Fibroblast of lung (primary cell): ENCODE measurements around the gene SEPTIN5. TPM values are rescaled to one million over a fixed set of nuclear protein-coding genes. Genes with fewer than 3 reads are reported as not detected.

Experiments used
- DNase-seq, 2 donors: peaks; one replicate each; pipeline versions ENCODE4 v3.0.0 to v3.0.0-alpha.2; 2010; ENCODE audit warnings: low read depth in 2 of 2
- H2AFZ ChIP-seq: 2 replicates; pipeline ENCODE4 v1.5.1; 2012; ENCODE audit warnings: low read length, control low read depth, inconsistent platforms
- H3K27ac ChIP-seq: 2 replicates; pipeline ENCODE4 v1.5.1; 2011; ENCODE audit warnings: low read length, control low read depth; ENCODE audit not compliant: insufficient read depth
- H3K27me3 ChIP-seq: 2 replicates; pipeline ENCODE4 v1.5.1; 2011; ENCODE audit warnings: mild to moderate bottlenecking, low read length; ENCODE audit not compliant: control insufficient read depth, insufficient read depth
- H3K36me3 ChIP-seq: 2 replicates; pipeline ENCODE4 v1.5.1; 2011; ENCODE audit warnings: low read length; ENCODE audit not compliant: control insufficient read depth, insufficient read depth
- H3K4me1 ChIP-seq: 2 replicates; pipeline ENCODE4 v1.5.1; 2011; ENCODE audit warnings: low read length; ENCODE audit not compliant: control insufficient read depth, insufficient read depth; ENCODE audit errors: extremely low read depth
- H3K4me2 ChIP-seq: 2 replicates; pipeline ENCODE4 v1.5.1; 2011; ENCODE audit warnings: low read length, control low read depth; ENCODE audit not compliant: insufficient read depth; ENCODE audit errors: extremely low read depth
- H3K4me3 ChIP-seq, 4 experiments: fragments of 200-600 bp in 1 of 4; sonication (generic) in 1 of 4; replicated peaks in 1 of 4; 2 replicates each; pipeline ENCODE4 v1.5.1; 2011 to 2016; ENCODE audit warnings: low read length in 4 of 4, low read depth in 3 of 4, mild to moderate bottlenecking in 3 of 4, control low read depth in 2 of 4, inconsistent platforms in 1 of 4, mixed read lengths in 1 of 4; ENCODE audit not compliant: insufficient read depth in 1 of 4; ENCODE audit errors: control extremely low read depth in 1 of 4
- H3K79me2 ChIP-seq: 2 replicates; pipeline ENCODE4 v1.5.1; 2012; ENCODE audit warnings: mild to moderate bottlenecking, low read length, inconsistent platforms; ENCODE audit not compliant: control insufficient read depth, insufficient read depth
- H3K9ac ChIP-seq: 2 replicates; pipeline ENCODE4 v1.5.1; 2011; ENCODE audit warnings: mild to moderate bottlenecking, low read length, control low read depth; ENCODE audit not compliant: insufficient read depth
- H3K9me3 ChIP-seq: 2 replicates; pipeline ENCODE4 v1.5.1; 2012; ENCODE audit warnings: low read depth, low read length; ENCODE audit not compliant: control insufficient read depth, insufficient read depth
- H4K20me1 ChIP-seq: 2 replicates; pipeline ENCODE4 v1.5.1; 2011; ENCODE audit warnings: low read length; ENCODE audit not compliant: control insufficient read depth, insufficient read depth; ENCODE audit errors: extremely low read depth
- EZH2 ChIP-seq: IDR thresholded peaks from 2 replicates; pipeline ENCODE4 v1.5.1; 2012; ENCODE audit warnings: low read length, control low read depth, mild to moderate bottlenecking; ENCODE audit errors: missing control alignments
- polyA plus RNA-seq, 2 donors: library from polyadenylated mRNA; depleted of rRNA in 1 of 2; stranded (reverse) in 1 of 2; unstranded in 1 of 2; fragments of >200 nt; gene quantifications; 2 replicates each; pipeline ENCODE4 v1.2.1, GENCODE V29; 2011 to 2012; ENCODE audit warnings: missing spikeins in 1 of 2
- total RNA-seq: library from RNA; depleted of rRNA; stranded (reverse); fragments of >200 nt; gene quantifications from 2 replicates; pipeline ENCODE4 v1.2.1, GENCODE V29; 2014
- TF ChIP-seq, protein P1 (sequence below), 2 donors: IDR thresholded peaks in 1 of 2; conservative IDR thresholded peaks in 1 of 2; 1 replicate in 1 of 2; 2 replicates in 1 of 2; pipeline ENCODE4 v1.5.1; 2011 to 2012; ENCODE audit warnings: low read length in 2 of 2, control low read depth in 1 of 2, inconsistent platforms in 1 of 2, low read depth in 1 of 2, mild to moderate bottlenecking in 1 of 2

SEPTIN5 gene
- total and polyA plus RNA-seq, 2 donors (not counting 1 experiment from before 2014, with no cell fraction given) = 14.5 to 25.8 TPM

DNA sequence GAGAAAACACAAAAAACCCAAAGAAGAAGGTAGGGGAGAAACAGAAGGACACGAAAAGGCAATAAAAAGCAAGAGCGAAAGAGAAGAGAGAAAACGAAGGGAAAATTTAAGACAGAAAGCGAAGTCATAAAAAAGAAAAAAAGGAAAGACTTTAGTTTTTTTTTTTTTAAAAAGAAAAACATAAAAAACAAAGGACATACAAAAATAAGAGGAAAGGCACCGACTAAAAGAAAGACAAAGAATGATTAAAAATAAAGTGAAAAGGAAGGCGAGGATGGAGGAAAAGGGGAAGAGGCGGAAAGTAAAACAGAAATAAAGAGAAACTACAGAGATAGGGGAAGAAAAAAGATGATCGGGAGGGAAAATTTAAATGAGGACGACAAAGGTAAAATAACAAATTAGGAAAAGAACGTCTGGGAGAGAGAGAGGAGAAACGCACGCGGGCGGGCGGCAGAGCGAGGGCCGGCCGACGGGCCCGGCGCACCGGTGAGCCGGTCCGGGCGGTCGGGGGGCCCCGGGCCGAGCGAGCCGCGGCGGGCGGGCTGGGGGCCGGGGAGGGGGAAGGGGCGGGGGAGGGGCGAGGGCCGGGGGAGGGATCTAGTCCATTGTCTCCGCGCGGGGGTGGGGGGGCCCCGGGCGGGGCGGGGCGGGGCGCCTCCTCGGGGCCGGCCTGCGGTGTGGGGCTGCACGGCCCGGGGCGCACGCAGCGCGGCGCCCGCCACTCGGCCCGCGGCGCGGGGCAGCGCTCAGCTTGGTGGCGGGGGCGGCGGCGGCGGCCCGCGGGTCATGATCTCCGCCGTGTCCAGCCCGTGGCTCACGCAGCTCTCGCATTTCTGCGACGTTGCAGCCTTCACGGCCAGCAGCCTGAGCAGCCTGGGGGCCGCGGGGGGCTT, 46.0 kb downstream of the SEPTIN5 start, which contains the start of gene TBX1:
Gene TBX1, plus strand, starts transcription at position 721 of the 893 bp plus-strand sequence. Its CDS starts 66 bp downstream, at position 787.
- Histone ChIP-seq H3K4me1 (no peaks in the 10 kb centered on the region), H3K36me3 (no peaks in the 10 kb centered on the region), H4K20me1 (no peaks in the 10 kb centered on the region), H2AFZ (no peak within 1 kb of the TSS), H3K9ac (no peak within 1 kb of the TSS), H3K4me3 (no peak within 1 kb of the TSS), H3K79me2 (no peaks in the 10 kb centered on the region), H3K27ac (no peak within 1 kb of the TSS), H3K27me3 (peaks cover 76% of the 10 kb centered on the region), H3K4me2 (peak within 1 kb of the TSS; percentile 32), H3K9me3 (no peaks in the 10 kb centered on the region)
- peak; percentile 67 for TF ChIP-seq EZH2
- TF ChIP-seq, protein P1, sequence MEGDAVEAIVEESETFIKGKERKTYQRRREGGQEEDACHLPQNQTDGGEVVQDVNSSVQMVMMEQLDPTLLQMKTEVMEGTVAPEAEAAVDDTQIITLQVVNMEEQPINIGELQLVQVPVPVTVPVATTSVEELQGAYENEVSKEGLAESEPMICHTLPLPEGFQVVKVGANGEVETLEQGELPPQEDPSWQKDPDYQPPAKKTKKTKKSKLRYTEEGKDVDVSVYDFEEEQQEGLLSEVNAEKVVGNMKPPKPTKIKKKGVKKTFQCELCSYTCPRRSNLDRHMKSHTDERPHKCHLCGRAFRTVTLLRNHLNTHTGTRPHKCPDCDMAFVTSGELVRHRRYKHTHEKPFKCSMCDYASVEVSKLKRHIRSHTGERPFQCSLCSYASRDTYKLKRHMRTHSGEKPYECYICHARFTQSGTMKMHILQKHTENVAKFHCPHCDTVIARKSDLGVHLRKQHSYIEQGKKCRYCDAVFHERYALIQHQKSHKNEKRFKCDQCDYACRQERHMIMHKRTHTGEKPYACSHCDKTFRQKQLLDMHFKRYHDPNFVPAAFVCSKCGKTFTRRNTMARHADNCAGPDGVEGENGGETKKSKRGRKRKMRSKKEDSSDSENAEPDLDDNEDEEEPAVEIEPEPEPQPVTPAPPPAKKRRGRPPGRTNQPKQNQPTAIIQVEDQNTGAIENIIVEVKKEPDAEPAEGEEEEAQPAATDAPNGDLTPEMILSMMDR (conservative IDR thresholded peaks at IDR 0.05 in 1 of 2, IDR thresholded peaks at IDR 0.05 in 1 of 2; ENCODE audit: low read depth in 1 of 2, low read length in 2 of 2) = no peak
- no peak for DNase-seq

DNA sequence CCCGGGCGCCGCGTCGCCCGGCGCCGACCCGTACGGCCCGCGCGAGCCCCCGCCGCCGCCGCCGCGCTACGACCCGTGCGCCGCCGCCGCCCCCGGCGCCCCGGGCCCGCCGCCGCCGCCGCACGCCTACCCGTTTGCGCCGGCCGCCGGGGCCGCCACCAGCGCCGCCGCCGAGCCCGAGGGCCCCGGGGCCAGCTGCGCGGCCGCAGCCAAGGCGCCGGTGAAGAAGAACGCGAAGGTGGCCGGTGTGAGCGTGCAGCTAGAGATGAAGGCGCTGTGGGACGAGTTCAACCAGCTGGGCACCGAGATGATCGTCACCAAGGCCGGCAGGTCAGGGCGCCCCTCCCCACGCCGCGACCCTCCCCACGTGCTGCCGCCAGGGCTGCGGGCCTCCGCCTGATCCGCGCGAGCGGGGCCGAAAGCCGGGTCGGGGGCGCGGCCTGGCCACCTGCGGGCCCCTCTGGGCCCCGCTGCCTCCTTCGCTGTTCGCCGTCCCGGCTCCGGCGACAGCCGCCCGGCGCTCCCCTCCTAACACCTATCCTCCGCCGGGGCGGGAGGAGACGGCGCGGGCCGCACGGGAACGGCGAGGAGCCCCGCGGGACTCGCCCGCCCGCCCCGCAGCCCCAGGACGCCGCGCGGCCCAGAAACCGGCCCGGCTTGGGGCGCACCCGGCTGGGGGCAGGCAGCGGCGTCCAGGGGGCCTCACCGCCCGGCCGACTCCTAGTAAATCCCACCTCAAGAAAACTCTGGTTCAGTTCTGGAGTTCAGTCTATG, 46.8 kb downstream of the SEPTIN5 start:
- Histone ChIP-seq H3K27me3 (peaks cover 75% of the 10 kb centered on the region), H3K4me3 (no peak overlapping the region), H3K27ac (no peak overlapping the region), H3K36me3 (no peaks in the 10 kb centered on the region), H3K9me3 (no peaks in the 10 kb centered on the region), H2AFZ (no peak overlapping the region), H3K4me2 (no peak overlapping the region), H4K20me1 (no peaks in the 10 kb centered on the region), H3K4me1 (no peaks in the 10 kb centered on the region), H3K9ac (no peak overlapping the region), H3K79me2 (no peaks in the 10 kb centered on the region)
- no peak for DNase-seq
- TF ChIP-seq, protein P1 (conservative IDR thresholded peaks at IDR 0.05 in 1 of 2, IDR thresholded peaks at IDR 0.05 in 1 of 2; ENCODE audit: low read depth in 1 of 2, low read length in 2 of 2) = no peak
- TF ChIP-seq EZH2 = peak; percentile 87
